Left renal cortex interstitium (tissue), 4 donors: ENCODE measurements around the gene KDELR1. TPM values are rescaled to one million over a fixed set of nuclear protein-coding genes. Genes with fewer than 3 reads are reported as not detected.
"Not testable (repeated sequence)": the region's sequence is repeated elsewhere in the genome, so short reads cannot be mapped to it uniquely, and the experiment has no call there.

Source experiments
- DNase-seq, 4 donors: peaks; one replicate each; pipeline ENCODE4 v3.0.0-alpha.2; 2013; ENCODE audit warnings: low read depth in 4 of 4, low spot score in 2 of 4, missing footprints in 1 of 4
- polyA plus RNA-seq, 4 donors: library from polyadenylated mRNA; unstranded; fragments of 120-200 nt; gene quantifications; one replicate each; pipeline ENCODE4 v1.2.1, GENCODE V29; 2013; ENCODE audit not compliant: insufficient read length in 4 of 4

The KDELR1 gene
- polyA plus RNA-seq, 4 donors: 208 to 244 (median 234) TPM

DNA sequence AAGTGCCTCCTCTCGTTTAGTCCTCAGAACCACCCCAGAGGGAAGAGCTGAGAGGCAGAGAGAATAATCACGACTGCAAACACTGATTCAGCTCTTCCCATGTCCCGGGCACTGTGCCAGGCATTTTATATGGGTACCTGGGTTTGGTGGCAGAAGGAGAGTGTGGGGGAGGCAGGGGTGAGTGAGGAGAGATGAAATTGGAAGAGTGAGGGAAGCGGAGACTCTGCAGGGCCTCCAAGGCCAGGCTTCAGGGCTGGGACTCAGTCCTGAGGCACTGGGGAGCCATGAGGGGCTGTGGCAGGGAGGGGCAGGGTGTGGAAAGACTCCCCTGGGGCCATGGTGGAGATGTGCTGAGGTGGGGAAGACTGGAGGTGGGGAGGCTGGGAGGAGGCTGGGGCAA lies 18.4 kb downstream of the KDELR1 start:
- peak in 1 of 4 donors; percentile 49 for DNase-seq

DNA sequence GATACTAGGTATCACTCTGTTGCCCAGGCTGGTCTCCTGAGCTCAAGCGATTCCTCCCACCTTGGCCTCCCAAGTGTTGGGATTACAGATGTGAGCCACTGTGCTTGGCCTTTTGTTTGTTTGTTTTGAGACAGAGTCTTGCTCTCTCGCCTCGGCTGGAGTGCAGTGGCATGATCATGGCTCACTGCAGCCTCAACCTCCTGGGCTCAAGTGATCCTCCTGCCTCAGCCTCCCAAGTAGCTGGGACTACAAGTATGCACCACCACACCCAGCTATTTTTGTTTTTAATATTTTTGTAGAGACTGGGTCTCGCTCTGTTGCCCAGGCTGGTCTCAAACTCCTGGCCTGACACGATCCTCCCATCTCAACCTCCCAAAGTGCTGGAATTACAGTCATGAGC lies 19.6 kb downstream of the KDELR1 start:
- DNase-seq: not testable (repeated sequence)

DNA sequence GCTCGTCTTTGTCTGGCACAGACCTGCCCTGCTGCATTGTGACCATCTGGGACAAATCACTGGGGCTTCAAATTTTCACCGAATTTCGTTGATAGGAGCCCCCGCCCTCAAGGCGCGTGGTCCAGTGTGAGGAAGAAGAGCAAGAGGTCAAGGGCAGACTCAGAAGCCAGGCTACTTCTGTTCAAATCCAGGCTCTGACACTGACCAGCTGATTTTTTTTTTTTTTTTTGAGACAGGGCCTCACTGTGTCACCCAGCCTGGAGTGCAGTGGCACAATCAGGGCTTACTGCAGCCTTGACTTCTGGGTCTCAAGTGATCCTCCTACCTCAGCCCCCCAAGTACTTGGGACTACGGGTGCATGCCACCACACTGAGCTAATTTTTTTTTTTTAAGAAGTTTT lies 20.0 kb downstream of the KDELR1 start:
- DNase-seq: no peak

DNA sequence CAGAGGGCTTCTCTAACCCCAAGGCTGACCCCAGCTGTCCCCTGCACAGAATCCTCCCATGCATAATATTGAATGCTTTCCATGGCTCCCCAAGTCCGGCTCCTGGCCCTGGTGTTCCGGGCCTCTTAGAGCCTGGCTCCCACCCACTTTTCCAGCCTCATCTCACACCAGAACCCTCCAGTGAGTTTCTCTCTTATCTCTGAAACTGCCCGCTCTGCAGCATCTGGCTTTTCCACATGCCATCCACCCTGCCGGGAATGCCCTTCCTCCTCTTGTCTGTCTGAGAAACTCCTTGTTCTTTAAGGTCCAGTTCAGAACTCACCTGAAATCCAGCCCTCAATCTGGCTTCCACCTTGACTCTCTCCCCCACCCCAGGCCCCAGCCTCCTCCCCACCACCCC lies 20.4 kb downstream of the KDELR1 start:
- DNase-seq: no peak

DNA sequence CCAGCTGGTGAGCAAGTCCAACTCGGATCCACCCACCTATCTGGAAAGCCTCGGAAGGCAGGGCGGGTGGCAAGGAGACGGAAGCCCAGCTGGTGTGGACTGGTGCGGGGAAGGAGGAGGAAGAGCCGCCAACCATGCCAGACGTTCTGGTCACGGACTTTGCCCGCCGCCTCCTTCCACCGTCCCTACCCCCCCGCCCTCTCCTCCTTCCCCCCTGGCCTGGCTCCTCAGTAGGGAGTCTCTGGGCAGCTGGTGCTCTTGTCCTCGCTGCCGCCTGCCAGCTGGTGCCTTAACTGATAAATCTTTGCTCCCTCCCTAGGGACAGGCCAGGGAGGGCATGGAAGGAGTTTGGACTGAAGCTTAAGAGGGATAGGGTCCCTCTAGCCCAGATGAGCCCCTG lies 22.4 kb downstream of the KDELR1 start:
- DNase-seq: no peak

DNA sequence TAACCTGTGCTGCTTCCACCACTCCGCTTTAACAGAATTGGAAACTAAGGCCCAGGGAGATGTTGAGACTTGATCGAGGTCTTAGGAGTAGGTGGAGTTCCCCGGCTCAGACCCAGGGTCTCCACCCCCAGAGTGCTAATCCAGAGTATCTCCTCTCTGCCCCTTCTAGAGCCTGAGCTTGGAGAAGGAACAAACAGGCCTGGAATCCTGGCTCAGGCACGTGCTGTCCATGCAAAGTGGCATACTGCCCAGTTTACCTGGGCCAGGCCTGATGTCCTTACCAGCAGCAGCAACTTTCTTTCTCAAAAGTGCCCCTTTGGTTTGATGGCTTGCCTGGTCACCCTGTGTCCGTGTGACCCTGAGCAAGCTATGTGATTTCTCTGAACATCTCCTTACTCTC lies 23.5 kb downstream of the KDELR1 start:
- DNase-seq: no peak

DNA sequence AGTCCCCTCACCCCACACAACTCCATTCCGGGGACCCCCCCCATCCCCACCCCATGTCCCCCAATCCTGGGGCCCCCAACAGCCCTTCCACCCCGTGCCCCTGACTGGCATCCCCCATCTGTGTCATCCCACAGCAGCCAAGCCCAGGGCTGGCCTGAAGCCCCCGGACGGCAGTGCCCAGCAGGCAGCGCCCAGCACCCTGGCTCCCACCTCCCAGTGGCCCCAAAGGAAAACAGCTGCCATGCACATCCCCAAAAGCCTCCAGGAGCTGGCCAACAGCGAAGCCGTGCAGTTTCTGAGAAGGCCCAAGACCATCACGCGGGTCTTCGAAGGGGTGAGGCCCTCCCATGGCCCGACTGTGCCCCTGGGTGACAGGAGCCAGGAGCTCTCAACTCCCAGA lies 25.7 kb downstream of the KDELR1 start:
- no peak for DNase-seq

DNA sequence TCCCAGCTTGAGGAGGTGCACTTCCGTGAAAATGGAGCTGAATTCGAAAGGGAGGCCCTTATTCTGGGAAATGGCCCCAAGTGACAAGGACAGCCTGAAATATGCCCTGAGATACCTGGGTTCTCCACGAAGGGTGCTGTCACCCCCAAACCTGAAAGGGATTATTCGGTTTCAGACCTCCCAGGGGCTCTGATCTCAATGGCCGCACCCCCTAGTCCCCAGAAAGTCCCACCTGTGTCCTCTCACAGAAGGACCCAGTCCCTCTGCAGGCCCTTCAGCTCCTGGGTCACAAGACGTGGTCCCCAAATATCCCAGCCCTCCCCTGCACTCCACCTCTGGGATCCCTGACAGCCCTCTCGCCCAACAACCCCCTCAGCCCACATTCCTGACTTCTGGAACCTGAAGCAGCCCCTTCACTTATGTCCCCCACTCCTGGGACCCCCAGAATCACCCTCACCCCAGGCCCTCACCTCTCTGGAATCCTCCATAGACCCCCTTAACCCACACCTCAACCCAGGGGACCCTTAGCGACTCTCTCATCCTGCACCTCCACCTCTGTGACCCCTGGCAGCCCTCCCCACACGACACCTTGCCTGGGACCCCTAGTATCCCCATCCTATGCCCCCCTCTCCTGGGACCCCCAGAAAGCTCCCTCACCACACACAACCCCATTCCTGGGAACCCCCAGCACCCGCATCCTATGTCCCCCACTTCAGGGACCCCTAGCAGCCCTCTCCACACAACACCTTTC lies 26.6 kb downstream of the KDELR1 start:
- no peak for DNase-seq

DNA sequence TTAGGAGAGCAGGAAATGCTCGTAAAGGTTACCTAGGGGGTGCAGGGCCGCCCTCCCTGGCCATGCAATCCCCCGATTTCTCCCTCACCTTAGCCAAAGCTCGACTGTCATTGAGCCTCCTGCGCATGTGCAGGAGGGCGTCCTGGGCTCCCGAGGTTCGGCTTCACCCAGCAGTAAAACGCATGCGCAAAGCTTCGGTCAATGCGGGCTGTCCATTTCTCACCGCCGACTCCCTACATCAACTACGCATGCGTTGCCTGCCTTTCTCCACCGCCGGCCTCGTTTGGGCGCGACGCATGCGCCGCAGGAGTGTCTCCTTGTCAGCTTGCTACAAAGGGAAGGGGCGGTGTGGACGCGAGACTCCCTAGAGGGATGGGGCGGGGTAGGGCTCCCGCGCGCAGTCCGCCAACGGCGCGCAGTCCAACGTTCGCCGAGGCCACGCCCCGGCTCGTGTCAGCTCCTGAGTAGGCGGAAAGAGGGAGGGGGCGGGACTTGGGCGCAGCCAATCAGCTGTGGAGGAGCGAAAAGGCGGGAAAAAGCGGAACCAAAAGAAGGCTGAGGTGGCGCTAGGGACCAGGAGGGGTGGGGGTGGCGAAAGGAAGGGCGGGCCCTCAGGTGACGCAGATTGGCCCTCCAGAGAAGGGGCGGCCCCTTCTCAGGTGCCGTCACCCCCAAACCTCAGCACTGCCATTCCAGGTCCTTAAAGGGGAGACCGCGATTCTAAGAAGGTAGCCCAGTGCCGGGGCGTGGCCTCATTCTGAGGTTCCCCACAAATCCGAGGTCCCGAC lies 27.3 kb downstream of the KDELR1 start, which contains the start of the genes SYNGR4 and TMEM143:
SYNGR4 (plus strand) TSS at position 558 of the 788 bp plus-strand sequence. CDS start 1,476 bp downstream, outside the sequence.
TMEM143 (minus strand) TSS at position 131 of the 788 bp plus-strand sequence; CDS start at position 111, 20 bp downstream.
- peak; percentile 97 to 100 (median 100) for DNase-seq

DNA sequence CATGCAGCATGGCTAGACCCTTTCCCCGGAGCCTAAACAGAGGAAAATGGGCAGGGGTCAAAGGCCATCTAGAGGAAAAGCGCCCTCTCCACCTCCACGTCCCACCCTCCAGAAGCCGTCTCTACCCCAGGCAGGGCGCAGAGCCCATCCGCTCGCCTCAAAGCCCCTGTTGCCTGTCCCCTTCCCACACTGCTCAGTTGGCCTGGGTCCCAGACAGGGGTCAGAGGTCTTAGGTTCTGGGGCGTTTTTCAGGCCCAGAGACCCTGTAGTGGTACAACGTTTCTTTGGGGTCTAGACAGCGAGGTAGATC lies 27.9 kb downstream of the KDELR1 start:
- peak in 1 of 4 donors; percentile 62 for DNase-seq

DNA sequence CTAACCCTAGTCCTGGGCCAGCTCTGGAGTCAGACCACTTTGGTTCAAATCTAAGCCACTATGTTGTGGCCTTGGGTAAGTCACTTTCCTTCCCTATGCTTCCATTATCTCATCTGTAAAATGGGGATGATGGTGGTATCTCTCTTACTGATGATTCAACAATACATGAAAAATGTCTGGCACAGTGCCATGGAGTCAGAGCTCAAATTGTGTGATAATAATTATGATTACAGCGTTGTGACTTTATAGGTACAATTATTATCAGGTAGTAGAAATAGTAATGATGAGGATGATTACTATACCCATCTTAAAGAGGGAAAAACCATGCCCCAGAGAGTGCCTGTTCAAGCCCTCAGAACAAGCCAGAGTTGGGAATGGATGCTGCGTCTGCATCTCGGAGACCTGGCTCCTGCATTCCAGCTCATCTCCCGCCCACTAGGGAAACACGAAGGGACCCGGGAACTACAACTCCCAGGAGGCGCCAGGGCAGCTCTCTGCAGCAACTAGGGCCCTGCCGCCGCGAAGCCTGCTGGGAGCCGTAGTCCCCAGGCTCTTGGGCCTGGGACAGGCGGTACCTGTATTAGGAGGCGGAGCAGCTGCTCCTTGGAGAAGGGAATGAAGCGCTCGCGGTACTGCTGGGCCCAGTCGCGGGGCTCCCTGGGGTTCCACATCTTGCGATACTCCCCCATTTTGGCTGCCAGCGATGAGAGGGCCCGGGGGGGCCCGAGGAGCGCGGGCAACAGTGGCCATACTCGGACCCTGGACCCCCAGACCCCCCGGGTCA lies 28.4 kb downstream of the KDELR1 start:
- DNase-seq: peak; percentile 77 to 91 (median 81)

DNA sequence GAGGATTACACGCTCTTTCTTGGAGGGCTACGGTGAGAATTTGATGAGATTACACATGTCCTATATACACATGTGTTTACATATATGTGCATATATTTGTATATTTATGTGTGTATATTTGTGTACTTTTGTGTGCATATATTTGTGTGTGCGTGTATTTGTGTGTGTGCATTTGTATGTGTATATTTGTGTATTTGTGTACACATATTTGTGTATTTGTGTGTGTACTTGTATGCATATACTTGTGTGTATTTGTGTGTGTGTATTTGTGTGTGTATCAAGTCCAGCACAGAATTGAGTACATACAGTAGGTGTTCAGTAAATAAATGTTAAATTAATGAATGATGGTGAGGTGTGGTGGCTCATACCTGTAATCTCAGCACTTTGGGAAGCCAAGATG lies 29.4 kb downstream of the KDELR1 start:
- no peak for DNase-seq

DNA sequence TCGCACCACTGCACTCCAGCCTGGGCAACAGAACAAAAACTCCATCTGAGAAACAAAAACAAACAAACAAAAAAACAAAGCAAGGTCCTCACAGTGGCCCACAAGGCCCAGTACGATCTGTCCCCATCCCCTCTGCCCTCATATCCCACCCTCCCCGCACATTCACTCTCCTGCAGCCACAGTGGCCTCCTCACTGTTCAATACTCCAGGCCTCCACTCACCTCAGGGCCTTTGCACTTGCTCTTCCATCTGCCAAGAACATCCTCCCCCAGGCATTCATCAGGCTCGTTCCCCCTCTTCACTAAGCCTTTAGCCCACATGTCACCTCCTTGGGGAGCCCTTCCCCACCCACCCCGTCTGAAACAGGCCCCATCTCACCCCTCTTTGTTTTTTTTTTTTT lies 32.2 kb downstream of the KDELR1 start:
- DNase-seq: no peak

DNA sequence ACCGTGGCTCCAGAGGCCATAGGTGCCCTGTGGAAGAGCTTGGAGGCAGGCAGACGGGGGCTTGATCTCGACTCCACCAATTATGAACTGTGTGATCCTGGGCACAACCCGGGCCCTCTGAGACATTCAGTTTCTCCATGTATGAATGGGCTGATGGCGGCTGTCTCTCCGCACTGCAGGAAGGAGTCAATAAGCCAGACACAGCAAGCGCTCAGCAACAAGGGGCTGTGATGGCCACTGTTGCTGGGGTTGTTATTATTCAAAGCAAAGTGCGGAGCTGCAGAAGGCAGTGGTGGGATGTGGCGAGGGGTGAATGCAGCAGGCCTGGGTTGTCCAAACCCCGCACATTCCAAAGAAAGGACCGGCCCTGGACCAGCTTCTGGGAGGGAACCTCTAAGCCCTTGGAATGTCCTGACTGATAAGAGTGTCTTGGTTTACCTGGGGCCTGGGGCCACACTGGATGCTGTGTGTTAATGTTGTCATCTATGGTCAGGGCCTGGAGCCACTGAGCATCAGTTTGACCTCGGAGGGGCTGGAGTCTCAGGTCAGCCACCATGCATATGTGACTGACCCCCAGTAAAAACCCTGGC lies 35.9 kb downstream of the KDELR1 start:
- DNase-seq: no peak

DNA sequence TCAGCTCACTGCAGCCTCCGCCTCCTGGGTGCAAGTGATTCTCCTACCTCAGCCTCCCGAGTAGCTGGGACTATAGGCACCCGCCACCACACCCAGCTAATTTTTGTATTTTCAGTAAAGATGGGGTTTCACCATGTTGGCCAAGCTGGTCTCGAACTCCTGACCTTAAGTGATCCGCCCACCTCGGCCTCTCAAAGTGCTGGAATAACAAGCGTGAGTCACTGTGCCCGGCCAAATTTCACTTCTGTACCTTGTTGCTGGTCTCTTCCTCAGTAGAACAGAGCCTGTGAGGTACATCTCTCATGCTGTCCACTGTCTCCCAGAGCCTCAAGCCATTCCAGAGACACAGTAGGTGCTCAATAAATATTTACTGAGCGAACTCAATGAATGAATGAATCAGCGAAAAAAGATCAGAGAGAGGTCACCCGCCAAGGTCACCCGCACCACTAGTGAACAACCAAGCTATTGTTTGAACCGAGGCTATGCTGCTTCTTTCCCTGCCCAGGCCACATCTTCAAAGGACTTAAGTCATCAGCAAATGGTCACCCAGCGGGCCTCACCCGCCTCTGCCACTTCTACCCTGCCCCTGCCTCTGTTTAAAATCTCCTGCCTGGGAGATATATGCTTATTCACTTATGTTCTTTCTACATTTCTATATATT lies 36.9 kb downstream of the KDELR1 start:
- DNase-seq: no peak

DNA sequence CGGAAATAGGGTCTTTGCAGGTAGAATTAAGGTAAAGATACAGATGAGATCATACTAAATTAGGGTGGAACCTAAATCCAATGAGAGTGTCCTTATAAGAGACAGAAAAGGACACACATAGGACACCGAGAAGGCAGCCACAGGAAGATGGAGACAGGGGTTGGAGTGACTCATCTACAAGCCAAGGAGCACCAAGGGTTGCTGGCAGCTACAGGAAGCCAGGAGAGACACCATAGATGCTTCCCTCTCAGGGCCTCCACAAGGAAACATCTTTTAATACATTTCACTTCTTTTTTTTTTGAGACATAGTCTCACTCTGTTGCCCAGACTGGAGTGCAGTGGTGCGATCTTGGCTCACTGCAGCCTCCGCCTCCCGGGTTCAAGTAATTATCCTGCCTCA lies 37.7 kb downstream of the KDELR1 start:
- no peak for DNase-seq

DNA sequence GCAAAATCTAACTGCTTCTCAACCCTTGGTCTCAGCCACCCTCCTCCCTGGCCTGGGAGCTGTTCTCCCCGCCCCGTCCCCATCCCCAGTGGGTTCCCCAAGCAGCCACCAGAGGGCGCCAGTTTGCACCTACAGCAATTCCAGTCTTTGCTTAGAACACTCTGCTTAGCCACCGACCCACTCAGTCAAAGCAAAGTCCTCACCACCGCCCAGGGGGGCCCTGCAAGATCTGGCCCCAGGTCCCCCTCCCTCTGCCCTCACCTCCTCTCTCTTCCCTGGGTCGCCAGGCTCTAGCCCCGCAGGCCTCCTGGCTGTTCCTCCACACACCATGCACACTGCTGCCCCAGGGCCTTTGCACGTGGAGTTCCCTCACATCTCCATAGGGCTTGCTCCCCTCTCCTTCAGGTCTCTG lies 40.0 kb downstream of the KDELR1 start:
- no peak for DNase-seq

DNA sequence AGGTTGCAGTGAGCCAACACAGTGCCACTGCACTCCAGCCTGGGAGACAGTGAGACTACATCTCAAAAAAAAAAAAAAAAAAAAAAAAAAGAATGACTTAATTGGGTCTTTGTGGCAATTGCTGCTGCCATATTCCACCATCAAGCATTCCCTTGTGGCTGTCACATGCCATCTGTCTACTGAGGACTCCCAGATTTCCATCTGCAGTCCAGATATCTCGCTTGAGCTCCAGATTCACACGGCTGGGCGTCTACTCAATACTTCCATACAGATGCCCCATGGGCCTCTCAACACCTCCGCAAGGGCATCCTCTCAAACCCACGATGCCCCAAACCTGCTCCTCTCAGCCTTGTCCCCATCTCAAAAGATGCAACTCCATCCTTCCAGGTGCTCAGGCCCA lies 40.5 kb downstream of the KDELR1 start:
- DNase-seq: no peak

DNA sequence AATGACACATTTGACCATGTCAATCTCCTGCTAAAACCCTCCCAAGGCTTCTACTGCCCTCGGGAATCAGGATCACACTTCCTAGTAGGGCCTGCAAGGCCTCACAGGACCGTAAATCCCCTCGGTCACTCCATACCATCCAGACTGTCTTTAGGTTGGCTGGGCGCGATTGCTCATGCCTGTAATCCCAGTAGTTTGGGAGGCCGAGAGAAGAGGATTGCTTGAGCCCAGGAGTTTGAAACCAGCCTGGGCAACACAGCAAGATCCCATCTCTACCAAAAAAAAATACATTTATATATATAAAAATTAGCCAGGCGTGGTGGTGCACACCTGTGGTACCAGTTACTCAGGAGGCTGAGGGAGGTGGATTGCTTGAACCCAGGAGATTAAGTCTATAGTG lies 42.6 kb downstream of the KDELR1 start:
- DNase-seq: no peak

DNA sequence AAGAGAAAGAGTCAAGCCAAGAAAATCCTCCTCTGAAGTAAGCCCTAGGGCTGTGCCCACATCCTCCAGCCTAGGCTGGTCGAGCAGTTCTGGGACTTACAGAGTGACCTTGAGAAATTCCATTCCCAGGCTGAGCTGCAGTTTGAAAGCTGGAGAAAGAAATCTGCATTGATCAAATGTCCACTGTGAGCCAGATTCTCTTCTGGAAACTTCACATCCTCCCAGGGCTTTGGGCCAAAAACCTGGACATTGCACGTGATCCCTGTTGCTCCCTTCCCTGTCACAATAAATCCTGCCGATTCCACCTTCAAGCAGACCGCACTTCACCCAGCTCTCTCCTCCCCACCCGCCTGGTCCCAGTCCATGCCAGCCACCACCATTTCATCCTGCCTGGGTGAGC lies 43.3 kb downstream of the KDELR1 start:
- no peak for DNase-seq
